ENCODE measurements around the gene C4BPA. TPM values are rescaled to one million over a fixed set of nuclear protein-coding genes. Genes with fewer than 3 reads are reported as not detected.

Gene C4BPA
- polyA plus RNA-seq, 3 donors = 0.42 to 0.59 (median 0.43) TPM

DNA sequence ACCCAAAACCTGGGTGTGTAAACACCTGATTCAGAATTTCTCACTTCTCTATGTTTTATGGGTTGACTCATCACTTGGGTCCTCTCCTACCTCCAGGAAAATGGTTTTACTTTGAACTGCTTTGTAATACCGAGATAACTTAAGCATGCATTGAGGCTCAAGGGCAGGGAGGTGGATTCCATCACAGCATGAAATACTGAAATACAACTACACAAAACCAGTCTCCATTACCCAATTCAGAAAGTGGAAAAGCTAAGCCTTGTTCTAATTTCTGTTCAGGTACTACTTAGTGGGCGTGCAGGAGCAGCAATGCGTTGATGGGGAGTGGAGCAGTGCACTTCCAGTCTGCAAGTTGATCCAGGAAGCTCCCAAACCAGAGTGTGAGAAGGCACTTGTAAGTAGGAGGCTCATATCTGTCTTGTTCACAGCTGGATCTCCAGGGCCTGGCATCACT lies 6.1 kb upstream of the C4BPA start:
- no peak for DNase-seq (ENCODE audit: extremely low read depth in 1 of 11, low read depth in 9 of 11, low spot score in 4 of 11)

DNA sequence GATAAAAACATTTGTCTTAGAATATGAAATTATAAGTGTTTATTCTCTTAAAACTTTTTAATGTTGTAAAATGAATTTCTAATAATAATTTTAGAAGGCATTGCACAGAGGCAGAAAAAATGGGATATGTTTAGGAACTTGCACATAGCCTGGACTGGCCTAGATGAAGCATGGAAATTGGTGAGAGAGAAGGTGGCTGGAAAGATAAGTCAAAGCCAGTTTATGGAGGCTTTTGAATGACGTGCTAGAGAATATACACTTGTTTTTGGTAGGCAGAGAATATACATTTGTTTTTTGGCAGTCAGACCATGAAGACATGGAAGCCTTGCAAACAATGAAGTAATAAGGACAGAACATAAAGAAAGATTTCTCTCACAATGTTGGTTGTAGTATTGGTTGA lies 2.3 kb upstream of the C4BPA start:
- no peak for DNase-seq (ENCODE audit: extremely low read depth in 1 of 11, low read depth in 9 of 11, low spot score in 4 of 11)

DNA sequence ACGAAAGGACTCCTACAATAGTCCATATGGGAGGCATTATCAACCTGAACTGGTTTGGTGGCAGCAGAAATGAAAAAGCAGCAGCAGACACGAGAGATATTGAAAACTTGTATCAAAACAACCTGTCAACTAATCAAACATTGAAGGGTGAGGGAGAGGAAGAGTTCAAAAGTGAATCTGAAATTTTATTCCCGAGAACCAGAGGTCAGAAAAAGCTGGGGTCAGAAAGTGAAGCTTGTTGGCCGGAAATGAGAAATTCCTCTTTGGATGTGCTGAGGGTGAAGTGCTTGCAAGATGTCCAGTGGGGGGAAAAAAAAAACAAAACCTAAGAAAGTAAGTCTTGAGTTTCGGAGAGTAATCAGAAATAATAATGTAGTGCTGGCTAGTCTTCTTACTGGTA lies 1.9 kb upstream of the C4BPA start:
- DNase-seq (ENCODE audit: extremely low read depth in 1 of 11, low read depth in 9 of 11, low spot score in 4 of 11) = no peak

GRCh38 chr1:207102659-207103058 lies 1.4 kb upstream of the C4BPA start:
- DNase-seq (ENCODE audit: extremely low read depth in 1 of 11, low read depth in 9 of 11, low spot score in 4 of 11) = no peak

GRCh38 chr1:207109004-207109403 lies 5.0 kb downstream of the C4BPA start:
- DNase-seq (ENCODE audit: extremely low read depth in 1 of 11, low read depth in 9 of 11, low spot score in 4 of 11) = no peak

DNA sequence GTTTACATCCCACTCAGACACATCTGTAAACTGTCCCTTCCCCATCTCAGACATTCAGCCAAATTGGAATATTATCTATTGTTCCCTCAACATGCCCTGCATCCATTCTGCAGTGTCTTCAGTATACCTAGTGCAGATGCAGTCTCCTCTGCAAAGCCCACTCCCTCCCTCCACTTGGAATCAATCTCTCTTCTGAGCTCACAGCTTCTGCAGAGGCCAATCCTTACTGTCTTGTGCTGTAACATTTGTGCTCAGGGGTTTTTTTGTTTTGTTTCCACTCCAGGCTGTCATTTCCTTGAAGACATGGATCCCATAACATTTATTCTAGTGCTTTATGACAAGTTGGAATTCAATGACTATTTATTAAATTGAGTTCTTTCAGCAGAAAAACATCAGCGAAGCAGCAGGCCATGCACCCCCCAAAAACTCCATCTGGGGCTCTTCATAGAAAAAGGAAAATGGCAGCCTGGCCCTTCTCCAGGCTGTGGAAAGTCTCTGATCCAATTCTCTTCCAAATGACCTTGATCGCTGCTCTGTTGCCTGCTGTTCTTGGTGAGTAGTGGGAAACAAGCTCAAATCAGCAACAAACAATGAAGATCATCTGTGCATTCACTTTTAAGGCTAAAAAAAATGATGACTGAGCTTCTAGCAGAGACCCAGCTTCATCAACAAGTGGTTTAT lies 8.7 kb downstream of the C4BPA start:
- peak in 10 of 11 donors; percentile 15 to 48 (median 30) for DNase-seq (ENCODE audit: extremely low read depth in 1 of 11, low read depth in 9 of 11, low spot score in 4 of 11)

DNA sequence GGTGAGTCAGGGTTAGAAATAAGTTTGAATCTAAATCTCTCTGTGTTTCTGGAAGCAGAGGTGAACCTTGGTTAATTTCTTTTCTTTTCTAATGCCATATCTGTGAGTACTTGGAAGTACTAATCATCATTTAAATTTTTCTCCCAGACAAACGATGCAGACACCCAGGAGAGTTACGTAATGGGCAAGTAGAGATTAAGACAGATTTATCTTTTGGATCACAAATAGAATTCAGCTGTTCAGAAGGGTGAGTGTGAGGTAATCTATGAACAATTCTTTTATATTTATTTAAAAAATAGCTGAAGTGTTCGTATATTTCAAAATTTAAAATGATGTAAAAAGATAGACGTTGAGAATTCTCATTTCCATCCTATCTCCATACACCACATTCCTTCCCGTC lies 11.2 kb downstream of the C4BPA start:
- no peak for DNase-seq (ENCODE audit: extremely low read depth in 1 of 11, low read depth in 9 of 11, low spot score in 4 of 11)

DNA sequence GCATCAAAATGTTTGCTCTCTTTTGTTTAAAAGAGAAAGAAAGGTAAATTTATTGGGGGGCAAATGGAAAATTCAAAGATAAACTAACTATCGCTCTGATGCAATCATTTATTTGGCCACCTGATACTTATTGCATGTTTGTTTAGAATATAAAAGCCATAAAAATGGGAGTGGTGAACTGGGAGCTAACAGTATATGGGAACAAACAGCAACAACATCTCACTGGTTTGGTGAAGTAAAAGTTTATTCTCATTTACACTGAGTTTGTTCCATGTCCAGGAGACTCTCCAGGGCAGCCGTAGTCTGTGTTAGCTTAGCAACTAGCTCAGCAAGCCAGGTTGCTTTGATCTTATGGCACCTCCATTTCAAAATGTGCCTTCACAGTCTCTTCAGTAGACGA lies 20.4 kb downstream of the C4BPA start:
- DNase-seq (ENCODE audit: extremely low read depth in 1 of 11, low read depth in 9 of 11, low spot score in 4 of 11) = no peak

DNA sequence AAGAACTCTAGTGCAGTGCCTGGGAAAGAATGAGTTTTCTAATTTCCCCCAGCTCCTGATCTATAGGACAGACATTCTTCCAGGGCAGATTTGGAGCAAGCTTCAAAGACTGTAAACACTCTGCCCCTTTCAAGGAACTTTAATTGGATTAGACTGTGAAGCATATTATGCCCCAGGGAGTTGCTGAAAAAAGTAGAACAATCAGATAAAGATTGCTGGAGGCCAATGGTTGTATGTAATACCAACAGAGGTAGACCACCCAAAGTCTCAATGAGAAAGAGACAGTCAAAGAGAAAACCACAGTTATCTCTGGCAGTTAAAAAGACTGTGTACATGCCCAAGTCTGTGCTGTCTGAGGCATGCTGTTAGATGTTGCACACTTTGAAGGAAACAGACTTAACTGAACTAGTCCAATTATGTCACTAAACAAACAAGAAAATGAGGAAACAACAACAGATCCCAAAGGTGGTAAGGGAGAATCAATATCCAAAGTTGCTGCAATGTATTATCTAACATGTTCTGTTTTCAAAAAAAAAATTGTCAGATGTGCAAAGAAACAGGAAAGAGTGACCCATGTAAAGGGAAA lies 24.4 kb downstream of the C4BPA start:
- DNase-seq (ENCODE audit: extremely low read depth in 1 of 11, low read depth in 9 of 11, low spot score in 4 of 11) = no peak

GRCh38 chr1:207129053-207129452 lies 25.0 kb downstream of the C4BPA start:
- no peak for DNase-seq (ENCODE audit: extremely low read depth in 1 of 11, low read depth in 9 of 11, low spot score in 4 of 11)

GRCh38 chr1:207130252-207131036 lies 26.4 kb downstream of the C4BPA start:
- DNase-seq (ENCODE audit: extremely low read depth in 1 of 11, low read depth in 9 of 11, low spot score in 4 of 11) = no peak

- no peak for DNase-seq (ENCODE audit: extremely low read depth in 1 of 11, low read depth in 9 of 11, low spot score in 4 of 11)
These were observed 27.1 kb downstream of the C4BPA start for GRCh38 chr1:207131163-207131562.

DNA sequence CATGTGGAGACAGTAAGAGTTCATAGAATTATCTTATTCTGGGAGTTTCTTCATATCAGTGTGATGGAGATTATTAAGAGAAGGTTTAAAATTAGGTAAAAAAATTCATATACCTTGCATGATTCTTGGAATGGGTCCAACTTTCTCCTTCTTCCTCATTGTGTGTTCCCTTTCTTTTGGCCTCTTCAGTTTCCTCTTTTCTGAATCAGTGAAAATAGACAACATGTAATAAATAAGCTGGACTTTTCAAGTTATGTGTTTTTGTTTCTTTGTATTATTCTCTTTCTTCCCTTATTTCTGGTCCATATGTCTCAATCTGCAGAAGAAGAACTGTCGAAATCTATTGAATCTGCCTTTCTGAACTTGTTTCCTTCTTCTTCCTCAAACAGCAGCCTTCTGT lies 30.5 kb downstream of the C4BPA start:
- no peak for DNase-seq (ENCODE audit: extremely low read depth in 1 of 11, low read depth in 9 of 11, low spot score in 4 of 11)

DNA sequence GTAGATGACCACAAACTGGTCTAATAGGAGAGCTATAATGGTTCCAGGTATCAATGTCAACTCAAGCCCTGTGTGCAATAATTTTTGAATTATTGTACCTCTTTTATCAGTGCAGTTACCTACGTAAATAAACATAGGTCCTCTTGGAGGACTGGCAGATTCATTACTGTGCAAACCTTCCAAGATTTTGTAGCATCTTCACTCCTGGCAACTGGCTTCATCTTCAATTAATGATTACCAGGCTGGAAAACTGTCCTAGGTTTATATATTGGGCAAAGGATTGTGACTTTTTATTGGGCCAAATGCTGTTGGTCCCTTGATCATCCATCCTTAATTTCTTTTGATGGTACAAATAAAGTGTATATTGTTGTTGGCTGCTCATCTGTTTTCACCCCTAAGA lies 35.6 kb downstream of the C4BPA start:
- no peak for DNase-seq (ENCODE audit: extremely low read depth in 1 of 11, low read depth in 9 of 11, low spot score in 4 of 11)

DNA sequence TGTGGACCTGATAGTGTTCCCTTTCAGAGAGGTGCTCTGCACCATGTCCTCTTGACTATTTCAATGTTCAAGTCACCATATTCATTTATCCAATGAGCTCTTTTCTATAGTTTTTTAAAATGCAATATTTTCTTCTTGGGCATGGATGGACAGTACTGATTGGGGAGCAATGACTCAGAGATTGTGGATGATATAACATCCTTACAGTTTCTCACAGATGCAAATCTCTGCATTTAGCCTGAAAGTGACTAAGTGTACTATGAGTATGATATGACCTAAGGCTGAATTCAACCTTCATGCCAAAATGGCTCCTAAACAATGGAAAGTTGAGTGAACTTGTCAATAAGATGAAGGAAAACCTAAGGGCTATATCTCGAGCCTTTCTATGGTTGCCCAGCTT lies 36.5 kb downstream of the C4BPA start:
- no peak for DNase-seq (ENCODE audit: extremely low read depth in 1 of 11, low read depth in 9 of 11, low spot score in 4 of 11)

DNA sequence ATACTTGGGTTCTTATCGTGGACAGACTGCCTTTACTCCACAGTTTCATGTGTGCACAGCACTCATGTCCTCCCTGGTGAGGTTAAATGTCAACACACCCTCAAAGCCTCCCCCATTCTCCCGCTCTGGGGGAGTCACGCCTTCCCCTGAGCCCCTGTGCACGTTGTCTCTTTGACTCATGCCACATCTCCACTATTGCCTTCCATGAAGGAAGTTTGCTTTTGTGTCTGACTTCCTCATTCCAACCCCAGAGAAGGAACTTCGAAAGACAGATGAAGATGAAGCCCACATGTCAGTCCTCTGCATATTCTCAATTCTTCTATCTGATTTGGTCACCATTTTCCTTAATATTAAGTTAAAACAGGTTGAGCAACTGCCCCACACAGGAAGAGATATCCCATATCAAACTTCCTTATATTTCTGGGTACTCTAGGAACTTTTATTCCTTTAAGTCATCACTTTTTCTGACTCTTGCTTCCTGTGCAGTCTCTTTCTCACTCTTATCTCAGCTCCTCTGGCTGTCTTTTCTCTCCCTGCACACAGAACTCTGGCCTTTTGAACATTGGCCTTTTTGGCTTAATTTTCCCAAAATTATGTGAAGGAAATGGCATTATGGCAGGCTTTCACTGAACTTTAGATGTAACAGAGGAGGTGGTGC lies 41.5 kb downstream of the C4BPA start:
- no peak for DNase-seq (ENCODE audit: extremely low read depth in 1 of 11, low read depth in 9 of 11, low spot score in 4 of 11)

GRCh38 chr1:207151920-207152319 lies 47.9 kb downstream of the C4BPA start:
- no peak for DNase-seq (ENCODE audit: extremely low read depth in 1 of 11, low read depth in 9 of 11, low spot score in 4 of 11)

DNA sequence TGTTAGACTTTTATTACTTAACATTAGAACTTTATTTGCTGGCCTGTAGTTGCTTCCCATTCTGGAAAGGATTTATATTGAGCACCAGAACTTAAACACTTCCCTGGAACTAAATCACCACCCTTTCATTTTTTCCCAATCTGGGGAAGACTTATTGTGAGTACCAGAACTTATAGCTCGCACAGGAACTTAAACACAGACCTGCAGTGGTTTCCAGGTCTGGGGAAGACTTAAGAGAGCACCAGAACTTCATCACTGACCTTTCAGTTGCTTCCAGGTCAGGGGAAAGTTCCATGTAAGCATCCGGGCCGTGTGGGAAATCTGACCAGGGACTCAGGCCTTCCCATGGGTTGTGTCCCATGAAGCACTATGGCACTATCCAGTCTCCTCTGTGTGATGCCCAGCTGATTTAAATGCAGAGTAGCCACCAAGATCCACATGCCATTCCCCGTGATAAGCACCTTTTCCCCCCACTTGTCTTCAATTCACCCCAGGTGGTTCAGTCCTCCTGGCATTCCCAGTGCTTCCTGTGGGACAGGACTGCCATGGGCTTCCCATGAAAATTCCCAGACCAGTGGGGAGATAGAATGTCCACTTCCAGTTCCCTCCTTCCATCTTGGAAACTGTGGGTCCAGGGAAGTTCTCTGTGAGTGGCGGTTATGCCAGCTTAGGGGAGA lies 48.9 kb downstream of the C4BPA start:
- no peak for DNase-seq (ENCODE audit: extremely low read depth in 1 of 11, low read depth in 9 of 11, low spot score in 4 of 11)

- no peak for DNase-seq (ENCODE audit: extremely low read depth in 1 of 11, low read depth in 9 of 11, low spot score in 4 of 11)
These were observed 51.0 kb downstream of the C4BPA start for GRCh38 chr1:207155028-207155427.

Data from renal cortex interstitium (tissue), 11 donors.